PC-9 (cell line): Measurements from ENCODE around the gene ARL5A.
"Not testable (repeated sequence)": the region's sequence is repeated elsewhere in the genome, so short reads cannot be mapped to it uniquely, and the experiment has no call there.

Experiments used
- CTCF ChIP-seq: fragments of 200-600 bp; sonication (generic); conservative IDR thresholded peaks from 2 replicates; pipeline ENCODE4 v1.6.1; 2017; ENCODE audit warnings: mixed run types, antibody characterized with exemption, mild to moderate bottlenecking, moderate library complexity
- EZH2 ChIP-seq: fragments of 200-600 bp; sonication (generic); IDR thresholded peaks from 2 replicates; pipeline ENCODE4 v1.8.0; 2017; ENCODE audit warnings: antibody characterized with exemption, low read depth

- not testable (repeated sequence) for TF ChIP-seq CTCF, EZH2
Observed at GRCh38 chr2:151794422-151794821, 33.8 kb downstream of the ARL5A start.
